ENCODE results near the gene AXL. TPM values are rescaled to one million over a fixed set of nuclear protein-coding genes. Genes with fewer than 3 reads are reported as not detected.

AXL gene
- total and polyA plus RNA-seq, 9 of the 15 experiments (the other 6 are each of a cell fraction or from before 2014, with no cell fraction given), result 0.80 to 6.6 (median 1.6) TPM

GRCh38 chr19:41263850-41264580 lies 45.0 kb downstream of the AXL start, which contains the start of gene HNRNPUL1 (continued):
- TF ChIP-seq E2F5 (CRISPR knock-in tag; IDR thresholded peaks at IDR 0.05) (0 out of 2 replicates have a peak, but pooled peaks have one; percentile 59), SIN3B (IDR thresholded peaks at IDR 0.05; ENCODE audit: low read depth) (0 out of 2 replicates have a peak, but pooled peaks have one; percentile 29), MBD2 (IDR thresholded peaks at IDR 0.05; ENCODE audit: borderline replicate concordance, low read depth) (peak; percentile 99), PKNOX1 (IDR thresholded peaks at IDR 0.05) (peak; percentile 93), KLF1 (tag; IDR thresholded peaks at IDR 0.05) (peak; percentile 30; the same call in 1 of the 2 replicates), MYBL2 (IDR thresholded peaks at IDR 0.05; ENCODE audit: low read depth) (peak; percentile 96), MYBL2 (CRISPR knock-in tag; IDR thresholded peaks at IDR 0.05; ENCODE audit: borderline replicate concordance) (peak; percentile 65; the same call in 1 of the 2 replicates), ESRRA (IDR thresholded peaks at IDR 0.05; ENCODE audit: borderline replicate concordance, low read depth) (peak; percentile 63), SETDB1 (IDR thresholded peaks at IDR 0.05; ENCODE audit: low read length) (no peak), HNRNPL (IDR thresholded peaks at IDR 0.05; ENCODE audit: low read depth, low read length) (no peak), TOE1 (IDR thresholded peaks at IDR 0.05; ENCODE audit: borderline replicate concordance) (peak; percentile 70), TOE1 (CRISPR knock-in tag; IDR thresholded peaks at IDR 0.05; ENCODE audit: borderline replicate concordance, low read depth) (no peak), RNF2 (IDR thresholded peaks at IDR 0.05) (peak; percentile 85), CBX1 (IDR thresholded peaks at IDR 0.05; ENCODE audit: low read depth) (no peak), RREB1 (CRISPR knock-in tag; IDR thresholded peaks at IDR 0.05) (no peak), TBP (optimal IDR thresholded peaks at IDR 0.05; ENCODE audit: low read depth, low read length) (peak; percentile 70), SRSF7 (optimal IDR thresholded peaks at IDR 0.05; ENCODE audit: low read depth, low read length) (no peak), EGR1 (conservative IDR thresholded peaks at IDR 0.05) (peak; percentile 69), FOS (IDR thresholded peaks at IDR 0.05; ENCODE audit: extremely low read depth, insufficient read length) (peak; percentile 97)
- TF ChIP-seq, protein P1, sequence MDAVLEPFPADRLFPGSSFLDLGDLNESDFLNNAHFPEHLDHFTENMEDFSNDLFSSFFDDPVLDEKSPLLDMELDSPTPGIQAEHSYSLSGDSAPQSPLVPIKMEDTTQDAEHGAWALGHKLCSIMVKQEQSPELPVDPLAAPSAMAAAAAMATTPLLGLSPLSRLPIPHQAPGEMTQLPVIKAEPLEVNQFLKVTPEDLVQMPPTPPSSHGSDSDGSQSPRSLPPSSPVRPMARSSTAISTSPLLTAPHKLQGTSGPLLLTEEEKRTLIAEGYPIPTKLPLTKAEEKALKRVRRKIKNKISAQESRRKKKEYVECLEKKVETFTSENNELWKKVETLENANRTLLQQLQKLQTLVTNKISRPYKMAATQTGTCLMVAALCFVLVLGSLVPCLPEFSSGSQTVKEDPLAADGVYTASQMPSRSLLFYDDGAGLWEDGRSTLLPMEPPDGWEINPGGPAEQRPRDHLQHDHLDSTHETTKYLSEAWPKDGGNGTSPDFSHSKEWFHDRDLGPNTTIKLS (IDR thresholded peaks at IDR 0.05; ENCODE audit: borderline replicate concordance, low read depth), result peak; percentile 97
